SK-N-SH (cell line): ENCODE results near the gene FOXO1.

ENCODE experiments used
- EP300 ChIP-seq, 2 experiments: IDR thresholded peaks; 2 replicates each; pipeline versions ENCODE4 v1.4.0 to v1.6.1; 2012; ENCODE audit warnings: borderline replicate concordance in 1 of 2, low read depth in 1 of 2, low read length in 1 of 2
- EZH2phosphoT487 ChIP-seq: fragments of 200-600 bp; sonication (generic); IDR thresholded peaks from 2 replicates; pipeline ENCODE4 v1.6.1; 2017; ENCODE audit warnings: low read depth, mixed run types, mild to moderate bottlenecking, antibody characterized with exemption, moderate library complexity, borderline replicate concordance
- GABPA ChIP-seq: IDR thresholded peaks from 2 replicates; pipeline ENCODE4 v1.4.0; 2012; ENCODE audit warnings: low read depth, mild to moderate bottlenecking
- GATA2 ChIP-seq: sonication (generic); formaldehyde crosslinking; IDR thresholded peaks from 2 replicates; pipeline ENCODE4 v1.5.0; 2020; ENCODE audit warnings: mild to moderate bottlenecking, missing genetic modification reagents
- JUND ChIP-seq: IDR thresholded peaks from 2 replicates; pipeline ENCODE4 v1.4.0; 2012
- TAF1 ChIP-seq: IDR thresholded peaks from 2 replicates; pipeline ENCODE4 v1.6.1; 2012; ENCODE audit warnings: low read depth, mild to moderate bottlenecking, low read length, moderate library complexity, borderline replicate concordance
- TCF12 ChIP-seq: IDR thresholded peaks from 2 replicates; pipeline ENCODE4 v1.4.0; 2012
- YY1 ChIP-seq: IDR thresholded peaks from 2 replicates; pipeline ENCODE4 v1.4.0; 2012; ENCODE audit warnings: low read depth, mild to moderate bottlenecking
- TF ChIP-seq, protein P1 (sequence below): IDR thresholded peaks from 2 replicates; pipeline ENCODE4 v1.4.0; 2012; ENCODE audit warnings: low read depth, borderline replicate concordance
- TF ChIP-seq, protein P2 (sequence below): fragments of 200-600 bp; sonication (generic); IDR thresholded peaks from 2 replicates; pipeline ENCODE4 v1.6.1; 2017; ENCODE audit warnings: antibody characterized with exemption, mild to moderate bottlenecking, moderate library complexity
- TF ChIP-seq, protein P3 (sequence below): IDR thresholded peaks from 2 replicates; pipeline ENCODE4 v1.6.1; 2012; ENCODE audit warnings: mild to moderate bottlenecking, low read depth, low read length, moderate library complexity
- TF ChIP-seq, protein P4 (sequence below): fragments of 150-350 bp; IDR thresholded peaks from 2 replicates; pipeline ENCODE4 v1.6.1; 2016; ENCODE audit warnings: mild to moderate bottlenecking, low read depth, low read length

DNA sequence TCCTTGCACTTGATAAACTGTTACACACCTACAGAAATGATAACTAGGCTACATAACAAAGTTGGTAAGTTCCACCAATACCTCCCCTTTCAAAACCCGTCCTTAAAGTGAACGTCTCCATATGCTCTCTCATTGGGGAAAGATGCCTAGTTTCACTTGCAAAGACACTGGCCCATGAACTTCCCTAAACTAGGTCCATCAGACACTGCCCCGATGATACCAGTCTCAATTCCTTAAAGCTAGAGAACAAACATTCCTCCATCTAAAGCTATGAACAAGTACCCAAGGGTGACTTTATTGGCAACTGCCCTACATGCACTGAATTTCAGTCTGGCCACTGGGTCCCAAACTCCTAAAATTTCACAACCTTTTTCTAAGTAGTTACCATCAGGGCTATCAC lies 39.9 kb downstream of the FOXO1 start:
- TF ChIP-seq GATA2 (CRISPR knock-in tag) (no peak), YY1 (no peak), GABPA (no peak), TAF1 (no peak), EZH2phosphoT487 (no peak), TCF12 (no peak), JUND (no peak), EP300 (IDR thresholded peaks at IDR 0.05; ENCODE audit: borderline replicate concordance in 1 of 2, low read depth in 1 of 2, low read length in 1 of 2) (no peak)
- TF ChIP-seq, protein P1, sequence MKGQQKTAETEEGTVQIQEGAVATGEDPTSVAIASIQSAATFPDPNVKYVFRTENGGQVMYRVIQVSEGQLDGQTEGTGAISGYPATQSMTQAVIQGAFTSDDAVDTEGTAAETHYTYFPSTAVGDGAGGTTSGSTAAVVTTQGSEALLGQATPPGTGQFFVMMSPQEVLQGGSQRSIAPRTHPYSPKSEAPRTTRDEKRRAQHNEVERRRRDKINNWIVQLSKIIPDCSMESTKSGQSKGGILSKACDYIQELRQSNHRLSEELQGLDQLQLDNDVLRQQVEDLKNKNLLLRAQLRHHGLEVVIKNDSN, result no peak
- TF ChIP-seq, protein P2, sequence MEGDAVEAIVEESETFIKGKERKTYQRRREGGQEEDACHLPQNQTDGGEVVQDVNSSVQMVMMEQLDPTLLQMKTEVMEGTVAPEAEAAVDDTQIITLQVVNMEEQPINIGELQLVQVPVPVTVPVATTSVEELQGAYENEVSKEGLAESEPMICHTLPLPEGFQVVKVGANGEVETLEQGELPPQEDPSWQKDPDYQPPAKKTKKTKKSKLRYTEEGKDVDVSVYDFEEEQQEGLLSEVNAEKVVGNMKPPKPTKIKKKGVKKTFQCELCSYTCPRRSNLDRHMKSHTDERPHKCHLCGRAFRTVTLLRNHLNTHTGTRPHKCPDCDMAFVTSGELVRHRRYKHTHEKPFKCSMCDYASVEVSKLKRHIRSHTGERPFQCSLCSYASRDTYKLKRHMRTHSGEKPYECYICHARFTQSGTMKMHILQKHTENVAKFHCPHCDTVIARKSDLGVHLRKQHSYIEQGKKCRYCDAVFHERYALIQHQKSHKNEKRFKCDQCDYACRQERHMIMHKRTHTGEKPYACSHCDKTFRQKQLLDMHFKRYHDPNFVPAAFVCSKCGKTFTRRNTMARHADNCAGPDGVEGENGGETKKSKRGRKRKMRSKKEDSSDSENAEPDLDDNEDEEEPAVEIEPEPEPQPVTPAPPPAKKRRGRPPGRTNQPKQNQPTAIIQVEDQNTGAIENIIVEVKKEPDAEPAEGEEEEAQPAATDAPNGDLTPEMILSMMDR, result no peak
- TF ChIP-seq, protein P3, sequence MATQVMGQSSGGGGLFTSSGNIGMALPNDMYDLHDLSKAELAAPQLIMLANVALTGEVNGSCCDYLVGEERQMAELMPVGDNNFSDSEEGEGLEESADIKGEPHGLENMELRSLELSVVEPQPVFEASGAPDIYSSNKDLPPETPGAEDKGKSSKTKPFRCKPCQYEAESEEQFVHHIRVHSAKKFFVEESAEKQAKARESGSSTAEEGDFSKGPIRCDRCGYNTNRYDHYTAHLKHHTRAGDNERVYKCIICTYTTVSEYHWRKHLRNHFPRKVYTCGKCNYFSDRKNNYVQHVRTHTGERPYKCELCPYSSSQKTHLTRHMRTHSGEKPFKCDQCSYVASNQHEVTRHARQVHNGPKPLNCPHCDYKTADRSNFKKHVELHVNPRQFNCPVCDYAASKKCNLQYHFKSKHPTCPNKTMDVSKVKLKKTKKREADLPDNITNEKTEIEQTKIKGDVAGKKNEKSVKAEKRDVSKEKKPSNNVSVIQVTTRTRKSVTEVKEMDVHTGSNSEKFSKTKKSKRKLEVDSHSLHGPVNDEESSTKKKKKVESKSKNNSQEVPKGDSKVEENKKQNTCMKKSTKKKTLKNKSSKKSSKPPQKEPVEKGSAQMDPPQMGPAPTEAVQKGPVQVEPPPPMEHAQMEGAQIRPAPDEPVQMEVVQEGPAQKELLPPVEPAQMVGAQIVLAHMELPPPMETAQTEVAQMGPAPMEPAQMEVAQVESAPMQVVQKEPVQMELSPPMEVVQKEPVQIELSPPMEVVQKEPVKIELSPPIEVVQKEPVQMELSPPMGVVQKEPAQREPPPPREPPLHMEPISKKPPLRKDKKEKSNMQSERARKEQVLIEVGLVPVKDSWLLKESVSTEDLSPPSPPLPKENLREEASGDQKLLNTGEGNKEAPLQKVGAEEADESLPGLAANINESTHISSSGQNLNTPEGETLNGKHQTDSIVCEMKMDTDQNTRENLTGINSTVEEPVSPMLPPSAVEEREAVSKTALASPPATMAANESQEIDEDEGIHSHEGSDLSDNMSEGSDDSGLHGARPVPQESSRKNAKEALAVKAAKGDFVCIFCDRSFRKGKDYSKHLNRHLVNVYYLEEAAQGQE, result no peak
- TF ChIP-seq, protein P4, sequence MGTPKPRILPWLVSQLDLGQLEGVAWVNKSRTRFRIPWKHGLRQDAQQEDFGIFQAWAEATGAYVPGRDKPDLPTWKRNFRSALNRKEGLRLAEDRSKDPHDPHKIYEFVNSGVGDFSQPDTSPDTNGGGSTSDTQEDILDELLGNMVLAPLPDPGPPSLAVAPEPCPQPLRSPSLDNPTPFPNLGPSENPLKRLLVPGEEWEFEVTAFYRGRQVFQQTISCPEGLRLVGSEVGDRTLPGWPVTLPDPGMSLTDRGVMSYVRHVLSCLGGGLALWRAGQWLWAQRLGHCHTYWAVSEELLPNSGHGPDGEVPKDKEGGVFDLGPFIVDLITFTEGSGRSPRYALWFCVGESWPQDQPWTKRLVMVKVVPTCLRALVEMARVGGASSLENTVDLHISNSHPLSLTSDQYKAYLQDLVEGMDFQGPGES, result no peak
